Stimulated activated CD4-positive, alpha-beta T cell treated with anti-CD3 and anti-CD28 coated beads, TNF-alpha, amount 100 ng/mL, for 48 hours (primary cell): ENCODE results near the gene EDIL3.
"Not testable (repeated sequence)": the region's sequence is repeated elsewhere in the genome, so short reads cannot be mapped to it uniquely, and the experiment has no call there.

Experiments
- DNase-seq, 3 donors: peaks; one replicate each; pipeline ENCODE4 v3.0.0-alpha.2; 2020; ENCODE audit warnings: low read depth in 3 of 3

The EDIL3 gene

DNA sequence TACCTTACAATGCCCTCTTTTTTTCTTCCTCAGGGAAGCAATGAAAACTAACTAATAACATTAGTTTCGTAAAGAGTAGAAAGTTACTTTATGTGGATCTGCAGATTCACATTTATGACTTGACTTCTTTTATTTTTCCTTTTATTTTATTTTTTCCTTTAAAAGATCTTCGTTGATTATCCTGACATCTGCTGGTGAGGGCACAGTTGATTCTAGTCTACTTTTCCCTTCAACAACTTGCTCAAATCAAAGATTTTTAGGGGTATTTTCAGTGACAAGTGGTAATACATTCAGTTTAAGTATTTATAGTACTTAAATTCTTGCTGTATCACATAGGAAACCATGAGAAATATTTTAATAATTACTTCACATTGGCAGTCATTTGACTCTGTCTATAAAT lies 4.9 kb downstream of the EDIL3 start:
- DNase-seq, result no peak

DNA sequence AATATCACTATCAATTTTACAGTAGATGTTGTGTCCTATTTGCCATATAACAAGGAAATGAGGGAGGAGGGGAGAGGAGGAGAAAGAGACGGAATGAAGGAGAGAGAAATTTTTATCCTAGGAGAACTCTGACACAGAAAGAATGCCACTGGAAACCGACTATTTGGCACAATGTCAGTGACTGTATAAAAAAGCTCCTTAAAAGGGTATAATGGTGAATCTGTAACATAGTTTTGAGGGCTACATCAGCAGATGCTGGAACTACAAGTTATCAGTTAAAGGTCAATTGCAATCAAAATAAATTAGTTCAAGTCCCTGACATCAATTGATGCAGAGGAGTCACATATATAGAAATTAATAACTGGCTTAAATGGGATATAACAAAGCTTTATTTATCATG lies 5.7 kb downstream of the EDIL3 start:
- no peak for DNase-seq

DNA sequence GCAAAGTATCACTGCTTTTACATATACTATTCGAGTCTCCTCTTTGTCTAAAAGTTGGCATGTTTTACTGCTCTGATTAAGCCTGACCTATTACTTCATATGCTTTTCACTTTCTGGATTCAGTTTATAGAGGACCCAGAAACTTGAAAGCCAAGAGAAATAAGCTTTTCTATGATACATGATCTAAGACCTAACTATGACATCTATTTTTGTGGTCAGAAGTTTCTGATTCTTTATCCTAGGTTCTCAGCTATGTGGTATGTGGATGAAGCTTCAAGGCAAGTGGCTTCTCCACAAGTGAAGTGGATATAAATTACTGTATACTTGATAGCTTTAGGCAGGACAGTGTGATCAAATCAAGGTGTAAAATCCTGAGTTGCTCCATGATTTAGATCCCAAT lies 6.3 kb downstream of the EDIL3 start:
- no peak for DNase-seq

DNA sequence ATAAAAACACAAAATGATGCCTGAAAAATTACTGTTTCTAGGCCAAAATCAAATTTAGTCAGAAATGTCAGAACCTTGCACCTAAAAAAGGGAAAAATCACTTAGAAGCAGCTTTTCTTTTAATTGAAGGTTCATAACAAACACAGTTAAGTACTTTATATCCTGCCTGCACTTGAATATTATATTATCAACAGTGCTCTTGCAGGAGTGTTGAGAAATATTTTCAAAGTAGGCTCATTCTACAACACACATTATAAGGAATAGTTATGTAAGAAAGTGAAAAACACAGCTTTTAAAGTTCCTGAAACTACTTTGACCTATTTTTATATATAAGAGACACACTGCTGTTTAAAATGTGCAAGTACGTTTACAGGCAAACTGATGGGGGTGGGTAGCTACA lies 8.3 kb downstream of the EDIL3 start:
- no peak for DNase-seq

DNA sequence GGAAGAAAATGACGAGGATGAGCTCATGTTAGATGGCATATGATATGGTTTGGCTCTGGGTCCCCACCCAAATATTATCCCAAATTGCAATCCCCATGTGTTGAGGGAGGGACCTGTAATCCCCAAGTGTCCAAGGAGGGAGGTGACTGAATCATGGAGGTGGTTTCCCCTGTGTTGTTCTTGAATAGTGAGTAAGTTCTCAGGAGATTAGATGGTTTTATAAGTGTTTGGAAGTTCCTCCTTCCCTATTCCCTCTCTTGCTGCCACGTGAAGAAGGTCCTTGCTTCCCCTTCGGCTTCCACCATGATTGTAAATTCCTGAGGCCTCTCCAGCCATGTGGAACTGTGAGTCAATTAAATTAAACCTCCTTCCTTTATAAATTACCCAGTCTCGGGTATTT lies 10.1 kb downstream of the EDIL3 start:
- no peak for DNase-seq

DNA sequence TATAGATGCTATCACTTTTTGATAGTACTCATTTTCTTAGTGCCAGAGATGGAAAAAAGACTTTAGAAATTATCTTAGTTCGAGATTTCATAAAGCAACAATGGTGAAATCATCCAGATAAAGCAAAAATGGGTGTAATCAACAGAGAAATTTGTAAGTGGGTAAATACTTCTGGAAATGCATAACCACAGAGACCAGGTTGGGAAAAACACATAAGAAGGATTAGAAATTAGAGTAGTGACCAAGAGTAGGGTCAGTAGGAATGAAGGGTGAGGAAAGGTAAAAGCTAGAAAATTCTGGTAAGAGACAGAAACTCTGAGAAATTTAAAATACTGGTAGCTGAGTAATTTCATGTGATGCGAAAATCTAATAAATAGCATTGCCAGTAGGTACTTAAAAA lies 11.2 kb downstream of the EDIL3 start:
- DNase-seq, result no peak

DNA sequence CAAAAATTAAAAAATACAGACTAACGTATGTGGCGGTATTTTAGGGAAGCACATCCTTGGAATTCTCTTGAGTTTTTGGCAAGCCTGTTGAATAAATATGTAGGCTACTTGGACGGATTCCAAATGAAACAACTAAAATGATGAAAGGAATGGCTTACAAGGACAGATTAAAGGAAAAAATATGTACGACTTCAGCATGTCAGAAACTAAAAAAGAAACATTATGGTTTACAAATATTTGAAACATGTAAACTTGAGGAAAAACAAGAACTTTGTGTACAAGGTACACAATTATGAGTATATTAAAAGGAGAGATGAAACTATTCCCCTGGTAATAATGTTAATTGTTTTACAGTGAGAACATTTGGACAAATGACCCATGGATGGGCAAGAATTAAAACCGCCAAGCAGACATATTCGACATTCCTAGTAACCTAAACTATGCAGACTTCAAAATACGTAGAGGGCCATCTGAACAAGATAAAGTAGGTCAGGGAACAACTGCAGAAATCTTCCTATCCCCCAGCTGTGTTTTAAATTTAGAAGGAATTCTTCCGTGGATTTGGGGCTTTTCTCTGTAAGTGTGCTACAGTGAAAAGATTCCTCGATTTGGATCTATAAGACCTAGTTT lies 12.5 kb downstream of the EDIL3 start:
- no peak for DNase-seq

DNA sequence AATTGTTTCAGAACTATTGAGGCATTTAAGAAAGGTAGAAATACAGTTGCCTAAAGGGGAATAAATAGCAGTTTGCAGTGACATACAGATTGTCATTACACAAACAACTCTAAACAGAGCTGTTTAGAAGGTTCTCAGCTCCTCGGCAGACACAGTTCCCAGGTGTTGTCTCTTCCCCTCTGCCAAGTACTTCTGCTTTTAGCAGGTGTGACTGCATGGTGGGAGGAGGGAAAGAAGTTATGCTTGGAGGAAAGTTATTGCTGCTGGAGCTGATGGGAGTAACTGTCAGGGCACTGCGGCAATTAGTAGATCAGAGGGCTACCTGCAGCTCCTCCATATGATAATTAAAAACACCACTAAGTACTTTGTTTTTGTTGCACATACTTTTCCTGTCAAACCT lies 14.5 kb downstream of the EDIL3 start:
- no peak for DNase-seq

DNA sequence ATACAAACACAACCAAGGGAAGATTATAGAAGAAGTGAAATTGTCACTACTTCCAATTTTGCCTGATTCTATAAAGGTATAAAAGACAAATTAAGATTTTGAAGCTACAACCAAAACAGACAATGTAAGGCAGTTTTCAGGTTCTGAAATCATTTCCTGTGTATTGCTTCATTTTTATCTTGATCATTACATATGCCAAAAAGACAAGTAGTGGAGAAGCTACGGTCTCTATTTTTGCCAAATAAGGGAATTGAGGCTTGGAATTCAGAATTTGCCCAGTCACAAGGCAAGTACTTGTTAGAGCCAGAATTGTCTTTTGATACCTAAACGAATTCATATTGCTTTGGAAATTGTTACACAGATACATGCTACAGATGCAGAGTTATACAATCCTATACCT lies 20.6 kb downstream of the EDIL3 start:
- no peak for DNase-seq

DNA sequence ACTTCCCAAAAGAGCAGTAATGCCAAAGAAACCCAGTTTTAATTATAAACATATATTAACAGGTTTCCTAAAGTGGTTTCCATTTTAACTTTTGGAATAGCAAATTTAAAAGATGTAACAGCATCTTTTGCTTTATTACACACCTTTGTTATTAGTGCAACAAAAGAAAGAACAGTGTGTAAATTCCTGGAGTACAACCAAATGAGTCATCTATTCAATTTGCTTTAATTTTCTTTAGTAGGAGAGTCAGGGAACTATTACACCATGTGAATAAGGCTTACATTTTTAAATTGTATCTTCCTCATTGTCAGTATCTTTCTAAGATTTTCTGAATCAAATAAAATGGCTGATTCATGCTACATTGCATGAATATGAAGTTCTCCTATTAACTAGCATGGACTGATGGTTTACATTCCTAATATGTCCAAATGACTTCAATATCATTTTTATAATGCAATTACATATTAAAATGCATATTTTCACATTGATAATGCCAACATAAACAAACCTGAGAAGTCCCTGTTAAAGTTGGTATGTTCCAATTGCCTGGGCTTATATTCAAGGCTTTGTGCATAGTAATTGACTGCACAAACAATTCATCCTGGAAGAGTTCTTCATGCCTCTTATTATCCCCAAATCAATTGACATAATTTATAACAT lies 22.5 kb downstream of the EDIL3 start:
- no peak for DNase-seq

DNA sequence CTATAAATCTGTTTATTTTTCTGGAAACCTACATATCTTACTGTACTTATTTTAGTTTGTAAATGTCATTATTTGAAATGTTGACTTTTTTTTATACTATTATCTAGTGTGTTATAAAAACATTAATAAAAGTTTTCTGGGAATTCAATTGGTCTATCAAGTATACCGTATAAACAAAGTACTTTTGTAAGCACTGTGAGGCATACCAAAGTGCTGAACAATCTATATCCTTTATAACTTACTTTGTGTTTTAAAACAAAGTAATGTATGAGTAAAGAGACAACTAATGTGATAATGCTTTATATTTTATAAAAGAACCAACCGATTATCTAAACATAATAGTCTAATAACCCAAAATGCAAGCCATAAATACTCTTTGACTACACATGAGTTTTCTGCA lies 23.1 kb downstream of the EDIL3 start:
- DNase-seq, result no peak

DNA sequence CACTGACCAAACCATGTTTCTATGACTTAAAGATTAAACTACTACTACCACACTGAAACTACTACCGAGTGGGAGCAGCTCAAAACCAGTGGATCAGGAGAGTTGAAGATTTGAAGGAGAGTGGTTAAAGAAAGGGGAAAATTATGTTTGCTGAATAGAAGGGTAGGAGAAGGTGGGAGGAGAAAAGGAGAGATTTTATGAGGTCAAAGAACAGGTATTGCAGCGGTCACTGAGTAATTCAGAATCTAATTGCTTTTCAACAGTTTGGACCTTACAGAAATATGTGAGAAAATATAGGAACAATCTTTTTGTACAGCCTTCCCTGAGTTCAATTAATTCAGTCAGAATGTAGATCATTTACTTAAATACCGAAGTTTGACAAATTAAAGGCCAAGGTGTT lies 24.6 kb downstream of the EDIL3 start:
- no peak for DNase-seq

DNA sequence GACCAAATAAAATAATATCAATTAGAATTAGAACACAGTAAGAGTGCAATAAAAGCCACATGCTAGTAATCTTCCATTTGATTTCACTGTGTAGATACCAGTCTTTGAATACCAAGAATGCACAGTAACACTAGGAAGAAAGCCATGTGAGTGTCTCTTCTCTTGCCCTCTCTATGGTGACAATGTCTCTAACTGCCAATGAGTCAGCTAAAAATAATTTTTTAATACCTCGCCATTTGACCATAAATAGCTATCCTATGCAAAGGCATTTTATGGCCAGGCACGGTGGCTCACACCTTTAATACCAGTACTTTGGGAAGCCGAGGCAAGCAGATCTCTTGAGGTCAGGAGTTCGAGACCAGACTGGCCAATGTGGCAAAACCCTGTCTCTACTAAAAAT lies 30.6 kb downstream of the EDIL3 start:
- DNase-seq, result no peak

DNA sequence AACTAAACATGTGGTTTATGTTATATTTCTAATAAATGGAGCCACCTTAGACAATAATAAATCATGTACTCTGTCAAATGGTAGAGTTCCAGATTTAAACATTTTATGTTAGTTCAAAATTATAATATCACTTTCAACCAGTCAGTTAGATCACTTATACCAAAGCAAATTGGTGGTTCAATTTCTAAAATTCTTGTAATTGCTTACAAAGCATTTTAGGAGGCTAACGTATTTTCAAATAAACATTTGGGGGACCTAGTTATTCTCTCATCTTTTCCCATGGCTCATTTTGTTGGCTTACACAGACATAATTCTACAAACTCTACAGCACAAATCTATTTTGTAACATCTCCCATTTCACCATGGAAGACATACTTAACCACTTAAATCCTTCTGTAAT lies 39.9 kb downstream of the EDIL3 start:
- DNase-seq, result no peak

DNA sequence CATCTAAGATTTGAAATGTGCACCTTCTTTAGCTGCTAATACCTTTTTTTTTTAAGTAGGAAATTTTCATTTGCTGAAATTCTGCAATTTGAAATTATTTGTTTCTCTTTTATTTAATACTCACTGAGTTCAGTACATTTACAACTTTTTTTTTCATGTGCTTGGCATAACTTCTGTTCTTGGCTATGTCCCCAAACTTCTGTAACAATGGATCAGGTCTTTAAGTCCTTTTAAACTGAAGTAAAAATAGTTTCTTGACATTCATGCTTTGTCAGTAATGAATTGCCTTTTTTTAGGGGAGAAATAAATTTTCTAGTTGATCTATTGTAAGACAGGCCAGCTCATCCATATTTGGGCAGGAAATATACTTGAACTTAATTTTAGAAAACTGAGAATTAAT lies 41.5 kb downstream of the EDIL3 start:
- no peak for DNase-seq

DNA sequence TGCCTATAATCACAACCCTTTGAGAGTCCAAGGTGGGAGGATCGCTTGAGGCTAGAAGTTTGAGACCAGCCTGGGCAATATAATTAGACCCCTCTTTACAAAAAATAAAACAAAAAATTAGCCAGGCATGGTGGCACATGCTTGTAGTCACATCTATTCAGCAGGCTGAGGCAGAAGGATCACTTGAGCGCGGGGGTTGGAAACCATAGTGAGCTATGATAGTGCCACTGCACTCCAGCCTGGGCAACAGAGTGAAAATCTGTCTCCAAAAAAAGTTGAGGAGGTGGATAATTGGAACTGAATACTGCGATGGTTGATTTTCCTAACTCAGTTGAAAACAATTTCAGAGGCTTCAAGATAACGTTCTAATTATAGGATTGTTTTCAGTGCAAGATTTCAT lies 52.6 kb downstream of the EDIL3 start:
- DNase-seq, result no peak

DNA sequence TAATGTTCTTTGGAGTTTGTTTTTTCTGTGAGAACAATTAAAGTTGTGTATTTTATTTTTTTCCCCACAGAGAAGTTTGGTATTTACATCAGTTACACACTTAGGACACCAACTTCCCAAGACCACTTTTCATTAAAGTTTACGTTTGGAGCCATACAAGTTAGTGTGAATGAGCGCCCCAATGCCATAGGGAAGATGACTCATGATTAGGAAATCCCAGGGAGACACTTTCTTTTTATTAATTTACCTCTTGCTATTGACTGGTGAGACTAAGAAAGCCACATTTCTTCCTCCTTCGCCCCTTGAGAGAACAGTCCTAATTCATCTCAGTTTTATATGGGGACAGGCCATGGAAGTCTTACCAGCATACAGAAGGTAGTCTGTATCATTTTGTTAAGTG lies 57.1 kb downstream of the EDIL3 start:
- no peak for DNase-seq

DNA sequence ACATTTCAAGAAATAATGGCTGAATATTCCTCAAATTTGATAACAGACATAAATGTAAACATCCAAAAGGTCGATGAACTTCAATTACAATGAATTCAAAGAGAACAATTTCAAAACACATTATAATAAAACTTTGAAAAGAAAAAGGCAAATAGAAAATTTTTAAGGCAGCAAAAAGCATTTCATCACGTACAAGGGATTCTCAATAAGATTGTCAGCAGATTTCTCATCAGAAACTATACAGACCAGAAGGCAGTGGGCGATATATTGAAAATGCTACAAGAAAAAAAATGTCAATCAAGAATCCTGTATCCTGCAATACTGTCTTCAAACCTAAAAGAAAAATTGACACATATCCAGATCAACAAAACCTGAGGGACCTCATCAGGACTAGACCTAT lies 62.0 kb downstream of the EDIL3 start:
- no peak for DNase-seq

DNA sequence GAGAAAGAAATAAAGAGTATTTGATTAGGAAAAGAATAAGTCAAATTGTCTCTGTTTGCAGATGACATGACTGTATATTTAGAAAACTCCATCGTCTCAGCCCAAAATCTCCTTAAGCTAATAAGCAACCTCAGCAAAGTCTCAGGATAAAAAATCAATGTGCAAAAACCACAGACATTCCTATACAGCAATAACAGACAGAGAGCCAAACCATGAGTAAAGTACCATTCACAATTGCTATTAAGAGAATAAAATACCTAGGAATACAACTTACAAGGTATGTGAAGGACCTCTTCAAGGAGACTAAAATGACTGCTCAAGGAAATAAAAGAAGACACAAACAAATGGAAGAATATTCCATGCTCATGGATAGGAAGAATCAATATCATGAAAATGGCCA lies 66.9 kb downstream of the EDIL3 start:
- not testable (repeated sequence) for DNase-seq

DNA sequence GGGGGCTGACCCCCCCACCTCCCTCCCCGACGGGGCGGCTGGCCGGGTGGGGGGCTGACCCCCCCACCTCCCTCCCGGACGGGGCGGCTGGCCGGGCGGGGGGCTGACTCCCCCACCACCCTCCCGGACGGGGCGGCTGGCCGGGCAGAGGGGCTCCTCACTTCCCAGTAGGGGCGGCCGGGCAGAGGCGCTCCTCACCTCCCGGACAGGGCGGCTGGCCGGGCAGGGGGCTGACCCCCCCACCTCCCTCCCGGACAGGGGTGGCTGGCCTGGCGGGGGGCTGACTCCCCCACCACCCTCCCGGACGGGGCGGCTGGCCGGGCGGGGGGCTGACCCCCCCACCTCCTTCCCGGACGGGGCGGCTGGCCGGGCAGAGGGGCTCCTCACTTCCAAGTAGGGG lies 72.4 kb downstream of the EDIL3 start:
- not testable (repeated sequence) for DNase-seq

DNA sequence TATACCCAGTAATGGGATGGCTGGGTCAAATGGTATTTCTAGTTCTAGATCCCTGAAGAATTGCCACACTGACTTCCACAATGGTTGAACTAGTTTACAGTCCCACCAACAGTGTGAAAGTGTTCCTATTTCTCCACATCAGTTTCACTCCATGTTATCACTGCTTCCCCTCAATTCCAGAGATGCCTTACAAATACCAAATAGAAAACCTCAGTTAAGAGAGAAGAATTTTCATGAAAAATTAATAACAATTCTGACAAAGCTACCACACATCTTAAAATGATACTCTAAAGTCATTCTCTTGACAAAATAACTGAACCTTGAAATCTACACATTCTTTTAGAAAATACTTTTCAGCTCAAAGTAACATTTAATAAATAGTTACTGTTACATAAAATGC lies 74.8 kb downstream of the EDIL3 start:
- not testable (repeated sequence) for DNase-seq

DNA sequence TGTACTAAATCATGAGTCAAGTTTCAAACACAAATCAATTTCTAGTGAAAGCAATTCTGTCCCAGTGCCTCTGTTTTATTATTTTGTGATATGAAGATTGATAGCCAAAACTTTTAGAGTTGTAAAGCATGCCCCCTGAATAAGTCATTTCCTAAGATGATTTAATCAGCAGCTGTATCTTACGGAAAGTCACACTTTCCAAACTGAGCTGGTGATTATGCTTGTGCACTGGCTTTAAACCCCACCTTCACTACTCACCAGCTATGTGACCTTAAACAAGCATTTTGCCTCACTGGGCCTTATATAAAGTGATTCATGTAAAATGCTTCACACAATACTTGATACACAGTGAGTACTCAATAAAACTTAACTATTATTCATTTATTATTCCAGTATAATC lies 78.1 kb downstream of the EDIL3 start:
- no peak for DNase-seq

DNA sequence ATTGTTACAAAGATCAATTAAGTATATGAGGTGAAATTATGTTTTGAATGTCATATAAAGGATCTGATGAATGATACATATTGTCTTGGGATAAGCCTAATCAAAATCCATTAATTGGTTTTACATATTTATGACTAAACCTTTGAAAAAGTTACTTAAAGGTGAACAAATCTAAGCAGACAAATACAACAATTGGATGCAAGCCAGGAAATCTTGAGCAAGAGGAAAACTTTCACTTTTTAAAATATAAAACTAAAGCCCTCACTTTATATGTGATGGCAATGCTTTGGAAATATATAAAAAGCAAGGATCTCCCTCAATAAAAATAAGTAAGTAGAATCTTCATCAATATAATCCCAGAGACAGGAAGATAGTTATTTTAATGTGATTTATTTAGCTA lies 80.1 kb downstream of the EDIL3 start:
- no peak for DNase-seq

DNA sequence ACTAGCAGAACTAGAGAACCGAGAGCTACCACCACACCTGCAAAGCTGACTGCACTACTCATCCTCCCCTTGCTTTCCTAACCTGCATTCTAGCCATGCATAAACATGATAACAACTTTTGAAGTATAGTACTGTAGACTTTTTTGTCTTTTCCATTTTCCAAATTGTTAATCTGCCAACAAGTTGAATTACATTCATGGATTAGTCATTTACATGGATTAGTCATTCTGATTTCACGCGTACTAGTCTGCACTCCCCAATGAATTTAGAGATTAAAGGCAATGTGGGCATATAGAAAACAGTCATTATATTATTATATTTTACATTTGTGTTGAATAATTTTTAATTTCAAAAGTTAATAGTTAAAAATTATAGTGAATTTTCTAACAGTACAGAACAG lies 81.4 kb downstream of the EDIL3 start:
- no peak for DNase-seq
